Measurements from ENCODE around the gene ADAMTSL3.
A peak's percentile ranks its signal among the peaks of the same experiment; 100 is the strongest.
"Not testable (repeated sequence)": the region's sequence is repeated elsewhere in the genome, so short reads cannot be mapped to it uniquely, and the experiment has no call there.

Gene ADAMTSL3

DNA sequence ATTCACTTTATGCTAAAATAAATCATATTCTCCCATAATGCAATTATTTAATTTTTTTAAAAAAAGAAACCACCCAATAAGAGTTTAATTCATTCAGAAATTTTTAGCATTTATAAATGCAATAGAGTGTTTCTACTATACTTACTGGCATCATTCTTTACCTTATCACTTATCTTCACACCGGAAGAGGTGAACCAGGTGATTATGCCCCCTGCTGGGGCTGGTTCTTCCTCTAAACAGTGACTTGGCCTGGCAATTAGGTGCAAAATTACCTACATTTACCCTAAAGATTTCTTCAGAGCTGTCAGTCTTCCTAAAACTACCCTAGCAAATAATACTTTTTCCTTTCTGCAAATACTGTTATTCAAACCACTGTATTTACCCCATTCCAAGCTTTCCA is 397.2 kb downstream of the ADAMTSL3 start:
- H4K5ac ChIP-seq (ENCODE audit: low read length); H3K27me3 ChIP-seq (ENCODE audit: insufficient read depth, low read length, poor library complexity): not testable (repeated sequence)
- no CpG with 5 or more reads among the region's 1 CpG for WGBS (ENCODE audit: extremely low coverage, insufficient coverage, low lambda C conversion rate)

DNA sequence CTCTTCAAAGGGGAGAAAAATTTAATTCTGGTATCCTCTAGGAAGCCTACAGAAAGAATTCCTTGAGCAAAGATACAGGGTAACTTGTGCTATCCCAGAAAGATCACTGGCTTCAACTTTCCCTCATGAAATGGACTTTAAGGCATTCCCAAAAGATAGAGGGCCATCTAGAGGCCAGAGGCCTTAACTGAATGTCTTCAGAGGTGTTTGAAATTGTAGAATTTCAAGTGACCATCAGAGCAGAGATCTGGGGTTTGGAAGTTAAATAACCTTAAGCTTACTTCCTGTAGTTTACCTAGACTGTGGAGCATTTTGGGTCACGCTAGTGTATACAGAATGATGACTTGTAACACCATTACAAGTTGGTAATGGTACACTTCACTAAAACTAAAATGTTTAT is 400.6 kb downstream of the ADAMTSL3 start:
- not testable (repeated sequence) for H3K9ac ChIP-seq (ENCODE audit: low read length); H3K4ac ChIP-seq (ENCODE audit: low read depth, low read length); H3K27me3 ChIP-seq (ENCODE audit: insufficient read depth, low read length, poor library complexity); H3K79me2 ChIP-seq (ENCODE audit: control insufficient read depth, insufficient read depth, low read length); H2BK120ac ChIP-seq (ENCODE audit: low read depth, low read length); H3K18ac ChIP-seq (ENCODE audit: low read length); H3K23ac ChIP-seq (ENCODE audit: low read length); H4K8ac ChIP-seq (ENCODE audit: low read depth, low read length); H3K4me3 ChIP-seq (ENCODE audit: low read length); H3K36me3 ChIP-seq (ENCODE audit: control insufficient read depth, insufficient read depth, low read length); H3K27ac ChIP-seq (ENCODE audit: low read depth, low read length); H2BK15ac ChIP-seq (replicated peaks; ENCODE audit: low read depth); H3K4me2 ChIP-seq (ENCODE audit: low read length); H2AK5ac ChIP-seq (ENCODE audit: low read length); DNase-seq; H2BK5ac ChIP-seq (ENCODE audit: low read length); H3K79me1 ChIP-seq (ENCODE audit: low read length); H4K5ac ChIP-seq (ENCODE audit: low read length); H3K56ac ChIP-seq (ENCODE audit: low read length); H3K4me1 ChIP-seq (ENCODE audit: control insufficient read depth, low read depth, low read length)
- no CpG with 5 or more reads among the region's 1 CpG for WGBS (ENCODE audit: extremely low coverage, insufficient coverage, low lambda C conversion rate)

More for the DNA sequence above, 397.2 kb downstream of the ADAMTSL3 start:
- H2BK120ac ChIP-seq (ENCODE audit: low read depth, low read length); H3K56ac ChIP-seq (ENCODE audit: low read length); H3K27ac ChIP-seq (ENCODE audit: low read depth, low read length); H2BK15ac ChIP-seq (replicated peaks; ENCODE audit: low read depth); H3K23ac ChIP-seq (ENCODE audit: low read length); H2BK5ac ChIP-seq (ENCODE audit: low read length); H3K18ac ChIP-seq (ENCODE audit: low read length); H3K4ac ChIP-seq (ENCODE audit: low read depth, low read length); DNase-seq; H2AK5ac ChIP-seq (ENCODE audit: low read length); H3K36me3 ChIP-seq (ENCODE audit: control insufficient read depth, insufficient read depth, low read length); H3K4me3 ChIP-seq (ENCODE audit: low read length); H3K4me1 ChIP-seq (ENCODE audit: control insufficient read depth, low read depth, low read length); H3K79me1 ChIP-seq (ENCODE audit: low read length); H3K9ac ChIP-seq (ENCODE audit: low read length); H3K4me2 ChIP-seq (ENCODE audit: low read length); H4K8ac ChIP-seq (ENCODE audit: low read depth, low read length); H3K79me2 ChIP-seq (ENCODE audit: control insufficient read depth, insufficient read depth, low read length): not testable (repeated sequence)

DNA sequence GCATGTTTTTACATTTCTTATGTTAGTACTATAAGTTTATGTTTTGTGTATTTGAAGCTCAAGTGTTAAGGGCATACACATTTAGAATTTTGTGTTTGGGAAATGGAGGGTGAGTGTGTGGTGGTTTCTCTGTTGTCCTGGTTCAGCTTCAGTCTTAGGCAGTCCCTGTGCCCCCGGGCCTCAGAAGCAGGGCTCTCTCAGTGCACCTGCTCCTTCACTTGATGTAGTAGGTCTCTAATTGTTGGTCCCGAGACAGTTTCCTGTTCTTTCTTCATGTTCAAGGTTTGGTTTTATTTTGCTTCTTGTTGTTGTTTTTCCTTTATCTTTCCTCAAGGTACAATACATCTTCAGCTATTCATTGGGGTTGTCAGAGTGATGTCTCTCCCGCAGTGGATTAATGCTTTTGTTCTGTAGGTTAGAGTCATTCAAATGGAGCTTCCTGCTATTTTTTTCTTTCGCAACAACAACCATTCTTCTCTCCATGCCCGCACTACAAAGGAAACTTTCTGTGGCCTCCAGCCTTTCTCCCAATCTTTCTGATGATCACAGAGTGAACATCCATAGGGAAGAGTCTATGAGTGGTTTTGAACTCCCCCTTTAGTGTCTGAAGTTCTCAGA is 403.9 kb downstream of the ADAMTSL3 start:
- no peaks in the 10 kb centered on the region for H3K79me1 ChIP-seq (ENCODE audit: low read length)
- no peak overlapping the region for H3K4ac ChIP-seq (ENCODE audit: low read depth, low read length)
- no peaks in the 10 kb centered on the region for H3K36me3 ChIP-seq (ENCODE audit: control insufficient read depth, insufficient read depth, low read length)
- no peak overlapping the region for H2BK5ac ChIP-seq (ENCODE audit: low read length)
- H3K4me1 ChIP-seq (ENCODE audit: control insufficient read depth, low read depth, low read length) = no peaks in the 10 kb centered on the region
- no peak overlapping the region for H3K4me2 ChIP-seq (ENCODE audit: low read length)
- H3K27ac ChIP-seq (ENCODE audit: low read depth, low read length) = no peak overlapping the region
- no peak overlapping the region for H2BK15ac ChIP-seq (replicated peaks; ENCODE audit: low read depth)
- H2BK120ac ChIP-seq (ENCODE audit: low read depth, low read length) = no peak overlapping the region
- H3K4me3 ChIP-seq (ENCODE audit: low read length) = no peak overlapping the region
- H3K27me3 ChIP-seq (ENCODE audit: insufficient read depth, low read length, poor library complexity) = no peaks in the 10 kb centered on the region
- H3K79me2 ChIP-seq (ENCODE audit: control insufficient read depth, insufficient read depth, low read length) = no peaks in the 10 kb centered on the region
- DNase-seq = no peak
- no CpG with 5 or more reads among the region's 5 CpGs for WGBS (ENCODE audit: extremely low coverage, insufficient coverage, low lambda C conversion rate)
- H3K56ac ChIP-seq (ENCODE audit: low read length) = no peak overlapping the region
- H3K9ac ChIP-seq (ENCODE audit: low read length) = no peak overlapping the region
- no peak overlapping the region for H4K5ac ChIP-seq (ENCODE audit: low read length)
- no peak overlapping the region for H3K23ac ChIP-seq (ENCODE audit: low read length)
- no peak overlapping the region for H2AK5ac ChIP-seq (ENCODE audit: low read length)
- no peak overlapping the region for H4K8ac ChIP-seq (ENCODE audit: low read depth, low read length)
- H3K18ac ChIP-seq (ENCODE audit: low read length) = no peak overlapping the region

DNA sequence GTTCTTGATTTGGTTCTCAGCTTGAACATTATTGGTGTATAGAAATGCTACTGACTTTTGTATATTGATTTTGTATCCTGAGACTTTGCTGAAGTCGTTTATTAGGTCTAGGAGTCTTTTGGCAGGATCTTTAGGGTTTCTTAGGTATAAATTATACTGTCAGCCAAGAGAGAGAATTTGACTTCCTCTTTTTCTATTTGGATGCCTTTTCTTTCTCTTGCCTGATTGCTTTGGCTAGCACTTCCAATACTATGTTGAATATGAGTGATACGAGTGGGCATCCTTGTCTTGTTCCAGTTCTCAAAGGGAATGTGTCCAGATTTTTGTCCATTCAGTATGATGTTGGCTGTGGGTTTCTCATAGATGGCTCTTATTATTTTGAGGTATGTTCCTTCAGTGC is 409.8 kb downstream of the ADAMTSL3 start:
- not testable (repeated sequence) for H4K8ac ChIP-seq (ENCODE audit: low read depth, low read length); H2BK5ac ChIP-seq (ENCODE audit: low read length); H2BK15ac ChIP-seq (replicated peaks; ENCODE audit: low read depth); H3K4ac ChIP-seq (ENCODE audit: low read depth, low read length); DNase-seq; H3K4me1 ChIP-seq (ENCODE audit: control insufficient read depth, low read depth, low read length); H3K27me3 ChIP-seq (ENCODE audit: insufficient read depth, low read length, poor library complexity); H3K23ac ChIP-seq (ENCODE audit: low read length); H3K79me1 ChIP-seq (ENCODE audit: low read length); H3K18ac ChIP-seq (ENCODE audit: low read length); H3K56ac ChIP-seq (ENCODE audit: low read length); H2BK120ac ChIP-seq (ENCODE audit: low read depth, low read length); H3K79me2 ChIP-seq (ENCODE audit: control insufficient read depth, insufficient read depth, low read length); H3K9ac ChIP-seq (ENCODE audit: low read length); H3K4me2 ChIP-seq (ENCODE audit: low read length); H3K27ac ChIP-seq (ENCODE audit: low read depth, low read length); H2AK5ac ChIP-seq (ENCODE audit: low read length); H3K36me3 ChIP-seq (ENCODE audit: control insufficient read depth, insufficient read depth, low read length); H3K4me3 ChIP-seq (ENCODE audit: low read length); H4K5ac ChIP-seq (ENCODE audit: low read length)
- WGBS (ENCODE audit: extremely low coverage, insufficient coverage, low lambda C conversion rate) = no CpG with 5 or more reads among the region's 2 CpGs

DNA sequence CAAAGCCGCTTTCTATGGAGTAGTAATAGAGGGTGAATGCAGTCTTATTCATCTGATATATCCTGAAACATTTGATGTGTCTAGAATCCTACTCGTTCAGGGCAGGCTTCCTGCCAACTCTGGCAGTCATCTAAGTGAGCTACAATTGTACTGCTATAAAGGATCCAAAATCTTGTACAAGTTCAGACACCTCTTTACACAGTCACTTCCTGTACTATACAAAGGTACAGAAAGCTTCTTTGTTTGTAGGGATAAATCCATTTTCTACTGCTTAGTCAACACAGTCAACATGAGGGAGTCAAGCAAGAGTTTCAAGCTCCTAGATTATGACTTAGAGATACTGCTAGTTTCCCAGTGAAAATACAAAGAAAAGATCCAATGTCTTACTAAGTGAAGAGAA is 414.8 kb downstream of the ADAMTSL3 start:
- H3K18ac ChIP-seq (ENCODE audit: low read length); H2BK15ac ChIP-seq (replicated peaks; ENCODE audit: low read depth); H3K4me2 ChIP-seq (ENCODE audit: low read length); H3K79me2 ChIP-seq (ENCODE audit: control insufficient read depth, insufficient read depth, low read length); H3K27me3 ChIP-seq (ENCODE audit: insufficient read depth, low read length, poor library complexity); H4K8ac ChIP-seq (ENCODE audit: low read depth, low read length); H3K9ac ChIP-seq (ENCODE audit: low read length); H4K5ac ChIP-seq (ENCODE audit: low read length); H3K79me1 ChIP-seq (ENCODE audit: low read length); H2AK5ac ChIP-seq (ENCODE audit: low read length); H3K36me3 ChIP-seq (ENCODE audit: control insufficient read depth, insufficient read depth, low read length); H3K4ac ChIP-seq (ENCODE audit: low read depth, low read length); H3K4me1 ChIP-seq (ENCODE audit: control insufficient read depth, low read depth, low read length); H3K56ac ChIP-seq (ENCODE audit: low read length); H3K4me3 ChIP-seq (ENCODE audit: low read length); H2BK120ac ChIP-seq (ENCODE audit: low read depth, low read length); DNase-seq; H3K27ac ChIP-seq (ENCODE audit: low read depth, low read length); H3K23ac ChIP-seq (ENCODE audit: low read length): not testable (repeated sequence)
- no CpG with 5 or more reads among the region's 2 CpGs for WGBS (ENCODE audit: extremely low coverage, insufficient coverage, low lambda C conversion rate)
- peak overlapping the region; percentile 25 for H2BK5ac ChIP-seq (ENCODE audit: low read length)

DNA sequence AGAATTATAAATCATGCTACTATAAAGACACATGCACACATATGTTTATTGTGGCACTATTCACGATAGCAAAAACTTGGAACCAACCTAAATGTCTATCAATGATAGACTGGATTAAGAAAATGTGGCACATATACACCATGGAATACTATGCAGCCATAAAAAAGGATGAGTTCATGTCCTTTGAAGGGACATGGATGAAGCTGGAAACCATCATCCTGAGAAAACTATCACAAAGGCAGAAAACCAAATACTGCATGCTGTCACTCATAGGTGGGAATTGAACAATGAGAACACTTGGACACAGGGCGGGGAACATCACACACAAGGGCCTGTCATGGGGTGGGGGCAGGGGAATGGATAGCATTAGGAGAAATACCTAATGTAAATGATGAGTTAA is 424.1 kb downstream of the ADAMTSL3 start:
- not testable (repeated sequence) for DNase-seq; H3K23ac ChIP-seq (ENCODE audit: low read length)
- WGBS (ENCODE audit: extremely low coverage, insufficient coverage, low lambda C conversion rate) = no CpG with 5 or more reads among the region's 2 CpGs

More for the DNA sequence above, 424.1 kb downstream of the ADAMTSL3 start:
- H2BK5ac ChIP-seq (ENCODE audit: low read length); H4K8ac ChIP-seq (ENCODE audit: low read depth, low read length); H2AK5ac ChIP-seq (ENCODE audit: low read length); H3K79me2 ChIP-seq (ENCODE audit: control insufficient read depth, insufficient read depth, low read length); H2BK120ac ChIP-seq (ENCODE audit: low read depth, low read length); H3K18ac ChIP-seq (ENCODE audit: low read length); H3K27ac ChIP-seq (ENCODE audit: low read depth, low read length); H4K5ac ChIP-seq (ENCODE audit: low read length); H3K27me3 ChIP-seq (ENCODE audit: insufficient read depth, low read length, poor library complexity); H3K79me1 ChIP-seq (ENCODE audit: low read length); H2BK15ac ChIP-seq (replicated peaks; ENCODE audit: low read depth); H3K56ac ChIP-seq (ENCODE audit: low read length); H3K4ac ChIP-seq (ENCODE audit: low read depth, low read length); H3K4me1 ChIP-seq (ENCODE audit: control insufficient read depth, low read depth, low read length); H3K9ac ChIP-seq (ENCODE audit: low read length); H3K4me2 ChIP-seq (ENCODE audit: low read length); H3K4me3 ChIP-seq (ENCODE audit: low read length); H3K36me3 ChIP-seq (ENCODE audit: control insufficient read depth, insufficient read depth, low read length): not testable (repeated sequence)
